Panc1 (cell line): ENCODE measurements around the gene TMEM129.

Experiments
- POLR2AphosphoS5 ChIP-seq: IDR thresholded peaks from 2 replicates; pipeline ENCODE4 v1.6.1; 2012; ENCODE audit warnings: mild to moderate bottlenecking, low read depth, low read length, moderate library complexity
- REST ChIP-seq, 2 experiments: IDR thresholded peaks; 2 replicates each; pipeline ENCODE4 v1.6.1; 2011 to 2012; ENCODE audit warnings: low read depth in 2 of 2, control low read depth in 1 of 2, low read length in 1 of 2, mild to moderate bottlenecking in 1 of 2, moderate library complexity in 1 of 2; ENCODE audit not compliant: insufficient read depth in 1 of 2
- SIN3A ChIP-seq: IDR thresholded peaks from 2 replicates; pipeline ENCODE4 v1.6.1; 2012; ENCODE audit warnings: low read depth, mild to moderate bottlenecking, low read length, moderate library complexity, borderline replicate concordance; ENCODE audit not compliant: insufficient read depth
- TCF7L2 ChIP-seq: IDR thresholded peaks from 2 replicates; pipeline ENCODE4 v1.6.1; 2011; ENCODE audit warnings: mild to moderate bottlenecking, low read depth, low read length, inconsistent platforms
- TF ChIP-seq, protein P1 (sequence below): fragments of 450-650 bp; IDR thresholded peaks from 2 replicates; pipeline ENCODE4 v1.5.1; 2017; ENCODE audit warnings: mild to moderate bottlenecking

DNA sequence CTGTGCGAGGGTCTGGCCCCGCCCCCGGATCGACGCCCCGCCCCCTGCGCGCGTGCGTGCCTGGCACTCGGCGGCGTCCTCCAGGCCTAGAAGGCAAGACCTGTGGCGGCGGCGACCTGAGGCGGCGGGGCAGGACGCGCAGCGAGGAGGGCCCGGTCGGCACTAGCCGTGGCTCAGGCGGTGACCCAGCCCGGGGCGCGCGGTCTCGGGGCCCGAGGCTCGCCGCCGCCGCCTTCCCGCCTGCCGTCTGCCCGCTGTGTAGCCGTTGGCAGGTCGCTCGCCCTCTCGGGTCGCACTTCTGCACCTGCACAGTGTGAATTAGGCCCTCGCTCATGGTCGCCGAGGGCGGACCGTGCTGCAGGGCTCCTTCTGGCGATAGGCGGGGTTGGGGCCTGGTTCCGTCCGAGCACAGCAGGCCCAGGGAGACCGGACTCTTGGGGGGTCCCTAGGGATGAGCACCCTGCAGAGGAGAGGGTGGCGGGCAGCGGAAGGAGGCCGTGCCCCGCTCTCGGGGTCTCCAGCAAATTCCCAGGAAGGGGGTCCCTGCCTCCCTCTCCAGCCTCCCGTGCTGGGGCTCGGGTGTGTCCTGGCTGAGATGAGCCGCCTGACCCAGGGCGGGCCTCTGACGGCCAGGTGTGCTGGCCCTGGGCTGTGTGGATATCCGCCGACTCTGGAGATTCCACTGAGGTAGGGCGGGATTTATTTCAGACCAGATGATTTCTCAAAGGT lies 36.5 kb downstream of the TMEM129 start:
- TF ChIP-seq, protein P1, sequence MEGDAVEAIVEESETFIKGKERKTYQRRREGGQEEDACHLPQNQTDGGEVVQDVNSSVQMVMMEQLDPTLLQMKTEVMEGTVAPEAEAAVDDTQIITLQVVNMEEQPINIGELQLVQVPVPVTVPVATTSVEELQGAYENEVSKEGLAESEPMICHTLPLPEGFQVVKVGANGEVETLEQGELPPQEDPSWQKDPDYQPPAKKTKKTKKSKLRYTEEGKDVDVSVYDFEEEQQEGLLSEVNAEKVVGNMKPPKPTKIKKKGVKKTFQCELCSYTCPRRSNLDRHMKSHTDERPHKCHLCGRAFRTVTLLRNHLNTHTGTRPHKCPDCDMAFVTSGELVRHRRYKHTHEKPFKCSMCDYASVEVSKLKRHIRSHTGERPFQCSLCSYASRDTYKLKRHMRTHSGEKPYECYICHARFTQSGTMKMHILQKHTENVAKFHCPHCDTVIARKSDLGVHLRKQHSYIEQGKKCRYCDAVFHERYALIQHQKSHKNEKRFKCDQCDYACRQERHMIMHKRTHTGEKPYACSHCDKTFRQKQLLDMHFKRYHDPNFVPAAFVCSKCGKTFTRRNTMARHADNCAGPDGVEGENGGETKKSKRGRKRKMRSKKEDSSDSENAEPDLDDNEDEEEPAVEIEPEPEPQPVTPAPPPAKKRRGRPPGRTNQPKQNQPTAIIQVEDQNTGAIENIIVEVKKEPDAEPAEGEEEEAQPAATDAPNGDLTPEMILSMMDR, result no peak
- TF ChIP-seq TCF7L2, result no peak
- no peak for TF ChIP-seq REST (IDR thresholded peaks at IDR 0.05; ENCODE audit: insufficient read depth in 1 of 2, low read depth in 2 of 2, low read length in 1 of 2)
- TF ChIP-seq POLR2AphosphoS5, result no peak
- no peak for TF ChIP-seq SIN3A
